GM06990 (cell line): ENCODE data around the gene LARP4.
"Not testable (repeated sequence)": the region's sequence is repeated elsewhere in the genome, so short reads cannot be mapped to it uniquely, and the experiment has no call there.

Experiments
- DNase-seq: peaks from one replicate; pipeline ENCODE4 v3.0.0-alpha.2; 2011; ENCODE audit not compliant: insufficient read length; ENCODE audit errors: extremely low read depth
- H3K27me3 ChIP-seq: replicated peaks from 2 replicates; pipeline ENCODE4 v1.6.0; 2011; ENCODE audit warnings: low read length; ENCODE audit not compliant: control insufficient read depth, insufficient read depth
- H3K36me3 ChIP-seq: 2 replicates; pipeline ENCODE4 v1.5.1; 2011; ENCODE audit warnings: low read length; ENCODE audit not compliant: control insufficient read depth, insufficient read depth
- H3K4me3 ChIP-seq: replicated peaks from 2 replicates; pipeline ENCODE4 v1.5.1; 2011; ENCODE audit warnings: low read depth, mild to moderate bottlenecking, control low read depth, low read length
- CTCF ChIP-seq: IDR thresholded peaks from 2 replicates; pipeline ENCODE4 v1.5.1; 2011; ENCODE audit warnings: low read length, control low read depth, mild to moderate bottlenecking, inconsistent platforms; ENCODE audit not compliant: insufficient read depth, poor library complexity, severe bottlenecking

The LARP4 gene

GRCh38 chr12:50520416-50521207 lies 119.9 kb downstream of the LARP4 start:
- Histone ChIP-seq H3K27me3 (no peaks in the 10 kb centered on the region), H3K4me3 (no peak overlapping the region), H3K36me3 (no peaks in the 10 kb centered on the region)
- no peak for DNase-seq
- TF ChIP-seq CTCF = no peak

GRCh38 chr12:50521781-50522180 lies 121.1 kb downstream of the LARP4 start:
- H3K36me3 ChIP-seq, H3K4me3 ChIP-seq, H3K27me3 ChIP-seq, DNase-seq: not testable (repeated sequence)

- H3K36me3 ChIP-seq = no peaks in the 10 kb centered on the region
- H3K4me3 ChIP-seq = no peak overlapping the region
- no peaks in the 10 kb centered on the region for H3K27me3 ChIP-seq
- DNase-seq = no peak
- no peak for TF ChIP-seq CTCF
These were observed 123.1 kb downstream of the LARP4 start for GRCh38 chr12:50523772-50524171.

GRCh38 chr12:50524621-50525020 lies 123.9 kb downstream of the LARP4 start:
- no peak for TF ChIP-seq CTCF
- Histone ChIP-seq H3K36me3 (no peaks in the 10 kb centered on the region), H3K4me3 (no peak overlapping the region), H3K27me3 (no peaks in the 10 kb centered on the region)
- no peak for DNase-seq

- DNase-seq = no peak
- Histone ChIP-seq H3K4me3 (no peak overlapping the region), H3K36me3 (no peaks in the 10 kb centered on the region), H3K27me3 (no peaks in the 10 kb centered on the region)
- no peak for TF ChIP-seq CTCF
These were observed 124.7 kb downstream of the LARP4 start for GRCh38 chr12:50525422-50525821.

- TF ChIP-seq CTCF = no peak
- no peaks in the 10 kb centered on the region for H3K27me3 ChIP-seq
- no peaks in the 10 kb centered on the region; the same call in 1 of the 2 replicates for H3K36me3 ChIP-seq
- no peak overlapping the region for H3K4me3 ChIP-seq
- DNase-seq = no peak
These were observed 126.7 kb downstream of the LARP4 start for GRCh38 chr12:50527359-50527726.
